ENCODE measurements around the gene ZNHIT2. TPM values are rescaled to one million over a fixed set of nuclear protein-coding genes. Genes with fewer than 3 reads are reported as not detected.

The ZNHIT2 gene
- total RNA-seq, 1 donor from 2014 or later, result 8.1 TPM

DNA sequence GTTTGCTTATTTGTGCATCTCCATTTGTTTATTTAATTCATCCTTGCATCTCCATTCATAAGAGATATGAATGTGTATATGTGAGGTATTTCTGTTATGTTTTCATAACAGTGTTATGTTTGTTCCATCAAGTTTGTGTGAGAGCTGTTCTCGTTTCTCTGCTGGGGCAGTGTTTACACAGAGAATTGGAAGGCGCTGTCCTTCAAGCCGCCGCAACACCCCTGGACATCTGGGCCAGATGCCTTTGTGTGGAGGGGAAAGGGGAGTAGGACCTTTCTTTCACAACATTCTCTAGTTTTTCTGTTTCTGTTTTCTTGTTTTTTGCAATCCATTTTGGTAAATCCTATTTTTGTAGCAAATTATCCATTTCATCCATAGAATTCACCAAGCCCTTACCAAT is 12.9 kb downstream of the ZNHIT2 start:
- no peak overlapping the region for H3K27ac ChIP-seq (ENCODE audit: low read depth, low read length)
- no peak for TF ChIP-seq EZH2 (IDR thresholded peaks at IDR 0.05; ENCODE audit: insufficient read depth, low read length)
- TF ChIP-seq, protein P1, sequence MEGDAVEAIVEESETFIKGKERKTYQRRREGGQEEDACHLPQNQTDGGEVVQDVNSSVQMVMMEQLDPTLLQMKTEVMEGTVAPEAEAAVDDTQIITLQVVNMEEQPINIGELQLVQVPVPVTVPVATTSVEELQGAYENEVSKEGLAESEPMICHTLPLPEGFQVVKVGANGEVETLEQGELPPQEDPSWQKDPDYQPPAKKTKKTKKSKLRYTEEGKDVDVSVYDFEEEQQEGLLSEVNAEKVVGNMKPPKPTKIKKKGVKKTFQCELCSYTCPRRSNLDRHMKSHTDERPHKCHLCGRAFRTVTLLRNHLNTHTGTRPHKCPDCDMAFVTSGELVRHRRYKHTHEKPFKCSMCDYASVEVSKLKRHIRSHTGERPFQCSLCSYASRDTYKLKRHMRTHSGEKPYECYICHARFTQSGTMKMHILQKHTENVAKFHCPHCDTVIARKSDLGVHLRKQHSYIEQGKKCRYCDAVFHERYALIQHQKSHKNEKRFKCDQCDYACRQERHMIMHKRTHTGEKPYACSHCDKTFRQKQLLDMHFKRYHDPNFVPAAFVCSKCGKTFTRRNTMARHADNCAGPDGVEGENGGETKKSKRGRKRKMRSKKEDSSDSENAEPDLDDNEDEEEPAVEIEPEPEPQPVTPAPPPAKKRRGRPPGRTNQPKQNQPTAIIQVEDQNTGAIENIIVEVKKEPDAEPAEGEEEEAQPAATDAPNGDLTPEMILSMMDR (IDR thresholded peaks at IDR 0.05; ENCODE audit: insufficient read depth, low read depth, low read length), result no peak
- H3K9me3 ChIP-seq (ENCODE audit: insufficient read depth, low read depth, low read length), result no peaks in the 10 kb centered on the region
- H3K36me3 ChIP-seq (ENCODE audit: insufficient read depth, low read length), result no peaks in the 10 kb centered on the region
- Mint-ChIP-seq H3K4me3 (ENCODE audit: unreplicated experiment) (peak overlapping the region; percentile 2), H3K36me3 (ENCODE audit: low read depth, unreplicated experiment) (peaks cover 5% of the 10 kb centered on the region), H3K27me3 (ENCODE audit: low read depth, unreplicated experiment) (no peaks in the 10 kb centered on the region), H3K9me3 (ENCODE audit: unreplicated experiment) (no peaks in the 10 kb centered on the region), H3K27ac (ENCODE audit: unreplicated experiment) (no peak overlapping the region), H3K4me1 (ENCODE audit: low read depth, unreplicated experiment) (peaks cover 13% of the 10 kb centered on the region)
- H3K4me2 ChIP-seq (ENCODE audit: low read length), result no peak overlapping the region
- peaks cover 48% of the 10 kb centered on the region for H4K20me1 ChIP-seq (ENCODE audit: insufficient read depth, low read length)
- no peaks in the 10 kb centered on the region for H3K27me3 ChIP-seq (ENCODE audit: insufficient read depth, low read length)
- no peak overlapping the region for H3K9ac ChIP-seq (ENCODE audit: low read length)
- no peak for DNase-seq (ENCODE audit: low read depth)
- H2AFZ ChIP-seq (ENCODE audit: low read depth, low read length), result no peak overlapping the region
- H3K4me3 ChIP-seq (ENCODE audit: insufficient read depth, low read depth, low read length), result no peak overlapping the region
- H3K4me1 ChIP-seq (ENCODE audit: insufficient read depth, low read length), result peaks cover 15% of the 10 kb centered on the region
- peaks cover 27% of the 10 kb centered on the region for H3K79me2 ChIP-seq (ENCODE audit: insufficient read depth, low read length)
- no peak for FAIRE-seq

DNA sequence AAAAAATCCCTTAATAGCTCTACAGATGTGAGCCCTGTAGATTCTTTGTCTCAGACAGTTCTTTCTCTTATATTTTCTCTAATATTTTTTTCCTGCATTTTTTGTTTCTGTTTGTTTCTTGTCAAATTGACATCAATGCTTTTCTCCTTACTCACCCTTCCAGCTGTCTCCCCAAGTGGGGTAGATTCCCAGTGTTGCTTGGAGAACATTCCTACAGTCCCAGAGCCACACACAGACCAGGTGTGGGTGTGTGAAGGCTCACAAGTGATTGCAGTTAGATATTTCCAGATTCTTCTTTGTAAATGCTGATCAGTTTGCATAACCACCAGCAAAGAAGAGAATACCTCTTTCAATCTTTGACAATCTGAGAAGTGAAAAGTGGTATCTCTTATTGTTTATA is 14.0 kb downstream of the ZNHIT2 start:
- no peaks in the 10 kb centered on the region for H3K9me3 ChIP-seq (ENCODE audit: insufficient read depth, low read depth, low read length)
- no peak overlapping the region for H2AFZ ChIP-seq (ENCODE audit: low read depth, low read length)
- H3K9me3 Mint-ChIP-seq (ENCODE audit: unreplicated experiment), result no peaks in the 10 kb centered on the region

More for the DNA sequence above, 14.0 kb downstream of the ZNHIT2 start:
- H3K4me1 ChIP-seq (ENCODE audit: insufficient read depth, low read length), result peaks cover 15% of the 10 kb centered on the region
- H4K20me1 ChIP-seq (ENCODE audit: insufficient read depth, low read length), result peaks cover 56% of the 10 kb centered on the region
- Mint-ChIP-seq H3K27me3 (ENCODE audit: low read depth, unreplicated experiment) (no peaks in the 10 kb centered on the region), H3K4me3 (ENCODE audit: unreplicated experiment) (peak overlapping the region; percentile 21), H3K4me1 (ENCODE audit: low read depth, unreplicated experiment) (peaks cover 13% of the 10 kb centered on the region), H3K27ac (ENCODE audit: unreplicated experiment) (peak overlapping the region; percentile 18), H3K36me3 (ENCODE audit: low read depth, unreplicated experiment) (peaks cover 4% of the 10 kb centered on the region)
- H3K4me2 ChIP-seq (ENCODE audit: low read length), result no peak overlapping the region
- no peaks in the 10 kb centered on the region for H3K27me3 ChIP-seq (ENCODE audit: insufficient read depth, low read length)
- no peak for TF ChIP-seq EZH2 (IDR thresholded peaks at IDR 0.05; ENCODE audit: insufficient read depth, low read length)
- TF ChIP-seq, protein P1 (IDR thresholded peaks at IDR 0.05; ENCODE audit: insufficient read depth, low read depth, low read length), result no peak
- H3K36me3 ChIP-seq (ENCODE audit: insufficient read depth, low read length), result no peaks in the 10 kb centered on the region
- DNase-seq (ENCODE audit: low read depth) (no peak), FAIRE-seq (no peak)
- H3K4me3 ChIP-seq (ENCODE audit: insufficient read depth, low read depth, low read length), result no peak overlapping the region
- peaks cover 38% of the 10 kb centered on the region for H3K79me2 ChIP-seq (ENCODE audit: insufficient read depth, low read length)
- H3K27ac ChIP-seq (ENCODE audit: low read depth, low read length), result no peak overlapping the region
- H3K9ac ChIP-seq (ENCODE audit: low read length), result no peak overlapping the region

Data from astrocyte (in vitro differentiated cells and primary cell).